Fibroblast of upper back skin (primary cell): ENCODE results near the gene ZMYM4.
A peak's percentile ranks its signal among the peaks of the same experiment; 100 is the strongest.

ENCODE experiments used
- DNase-seq: peaks from one replicate; pipeline ENCODE4 v3.0.0-alpha.2; 2013

ZMYM4 gene

GRCh38 chr1:35278886-35279554, 10.5 kb downstream of the ZMYM4 start:
- peak; percentile 66 for DNase-seq

- no peak for DNase-seq
Measured at GRCh38 chr1:35279555-35279904, 11.0 kb downstream of the ZMYM4 start.

GRCh38 chr1:35280006-35280405, 11.5 kb downstream of the ZMYM4 start:
- no peak for DNase-seq

- DNase-seq = no peak
Measured at GRCh38 chr1:35281565-35281964, 13.1 kb downstream of the ZMYM4 start.

- DNase-seq = no peak
Measured at GRCh38 chr1:35282172-35282571, 13.7 kb downstream of the ZMYM4 start.

GRCh38 chr1:35284852-35285251, 16.3 kb downstream of the ZMYM4 start:
- DNase-seq = no peak

GRCh38 chr1:35285771-35286606, 17.5 kb downstream of the ZMYM4 start:
- no peak for DNase-seq

GRCh38 chr1:35287807-35288640, 19.5 kb downstream of the ZMYM4 start:
- DNase-seq = peak; percentile 56

- DNase-seq = peak; percentile 50
Measured at GRCh38 chr1:35288761-35289160, 20.3 kb downstream of the ZMYM4 start.

- no peak for DNase-seq
Measured at GRCh38 chr1:35290452-35290851, 21.9 kb downstream of the ZMYM4 start.

- no peak for DNase-seq
Measured at GRCh38 chr1:35294809-35295208, 26.3 kb downstream of the ZMYM4 start.

GRCh38 chr1:35297886-35298285, 29.4 kb downstream of the ZMYM4 start:
- DNase-seq = no peak

- DNase-seq = peak; percentile 40
Measured at GRCh38 chr1:35298464-35298863, 30.0 kb downstream of the ZMYM4 start.

GRCh38 chr1:35300376-35300775, 31.9 kb downstream of the ZMYM4 start:
- DNase-seq = no peak

GRCh38 chr1:35301674-35302392, 33.3 kb downstream of the ZMYM4 start:
- no peak for DNase-seq

- no peak for DNase-seq
Measured at GRCh38 chr1:35305383-35305782, 36.9 kb downstream of the ZMYM4 start.

- DNase-seq = no peak
Measured at GRCh38 chr1:35315649-35316048, 47.1 kb downstream of the ZMYM4 start.

- DNase-seq = no peak
Measured at GRCh38 chr1:35316264-35316663, 47.8 kb downstream of the ZMYM4 start.

- DNase-seq = peak; percentile 8
Measured at GRCh38 chr1:35319988-35320713, 51.6 kb downstream of the ZMYM4 start.

GRCh38 chr1:35320937-35321336, 52.4 kb downstream of the ZMYM4 start:
- DNase-seq = no peak

- DNase-seq = peak; percentile 8
Measured at GRCh38 chr1:35324486-35324885, 56.0 kb downstream of the ZMYM4 start.

GRCh38 chr1:35326246-35326866, 57.8 kb downstream of the ZMYM4 start:
- DNase-seq = no peak
